ENCODE data around the gene KATNAL2. TPM values are rescaled to one million over a fixed set of nuclear protein-coding genes. Genes with fewer than 3 reads are reported as not detected.

The KATNAL2 gene
- total and polyA plus RNA-seq, 12 donors: 0.74 to 6.1 (median 2.2) TPM

DNA sequence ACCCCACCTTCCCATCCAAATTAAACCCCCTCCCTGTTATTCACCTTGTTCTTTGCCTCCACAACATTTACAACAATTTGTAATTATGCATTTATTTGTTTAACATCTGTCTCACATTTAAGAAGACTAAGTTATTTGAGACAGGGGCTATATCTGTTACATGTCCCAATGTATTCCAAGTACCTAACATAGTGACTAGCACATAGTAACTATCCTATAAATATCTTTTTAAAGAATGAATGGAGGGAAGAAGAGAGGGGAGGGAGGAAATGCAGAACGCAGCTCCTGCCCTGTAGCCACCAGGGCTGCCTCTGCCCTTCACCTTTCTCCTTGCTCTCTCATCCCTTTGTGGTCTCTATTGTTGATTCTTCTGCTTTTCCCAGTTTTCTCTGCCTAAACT is 192.3 kb downstream of the KATNAL2 start:
- no peaks in the 10 kb centered on the region for H3K9me3 ChIP-seq
- intact Hi-C loops (cut with DNase I): loop anchor here in 4 of 10 donors (10.0 kb wide), 1 partner anchor 645 kb away; no protein-coding TSS in a partner anchor
- no peaks in the 10 kb centered on the region for H3K27me3 ChIP-seq
- DNase-seq (no peak), ATAC-seq (no peak)
- WGBS, 2 donors: 60 to 77% methylated on average over 1 of the region's 1 CpG
- no peak overlapping the region for H3K27ac ChIP-seq
- no peak overlapping the region for H3K4me3 ChIP-seq
- peaks cover 0 to 100% (median 60%) of the 10 kb centered on the region in 9 donors for H3K36me3 ChIP-seq
- TF ChIP-seq, protein P1, sequence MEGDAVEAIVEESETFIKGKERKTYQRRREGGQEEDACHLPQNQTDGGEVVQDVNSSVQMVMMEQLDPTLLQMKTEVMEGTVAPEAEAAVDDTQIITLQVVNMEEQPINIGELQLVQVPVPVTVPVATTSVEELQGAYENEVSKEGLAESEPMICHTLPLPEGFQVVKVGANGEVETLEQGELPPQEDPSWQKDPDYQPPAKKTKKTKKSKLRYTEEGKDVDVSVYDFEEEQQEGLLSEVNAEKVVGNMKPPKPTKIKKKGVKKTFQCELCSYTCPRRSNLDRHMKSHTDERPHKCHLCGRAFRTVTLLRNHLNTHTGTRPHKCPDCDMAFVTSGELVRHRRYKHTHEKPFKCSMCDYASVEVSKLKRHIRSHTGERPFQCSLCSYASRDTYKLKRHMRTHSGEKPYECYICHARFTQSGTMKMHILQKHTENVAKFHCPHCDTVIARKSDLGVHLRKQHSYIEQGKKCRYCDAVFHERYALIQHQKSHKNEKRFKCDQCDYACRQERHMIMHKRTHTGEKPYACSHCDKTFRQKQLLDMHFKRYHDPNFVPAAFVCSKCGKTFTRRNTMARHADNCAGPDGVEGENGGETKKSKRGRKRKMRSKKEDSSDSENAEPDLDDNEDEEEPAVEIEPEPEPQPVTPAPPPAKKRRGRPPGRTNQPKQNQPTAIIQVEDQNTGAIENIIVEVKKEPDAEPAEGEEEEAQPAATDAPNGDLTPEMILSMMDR (IDR thresholded peaks at IDR 0.05): no peak
- H3K4me1 ChIP-seq: peaks cover 0 to 4% (median 0%) of the 10 kb centered on the region in 9 donors

DNA sequence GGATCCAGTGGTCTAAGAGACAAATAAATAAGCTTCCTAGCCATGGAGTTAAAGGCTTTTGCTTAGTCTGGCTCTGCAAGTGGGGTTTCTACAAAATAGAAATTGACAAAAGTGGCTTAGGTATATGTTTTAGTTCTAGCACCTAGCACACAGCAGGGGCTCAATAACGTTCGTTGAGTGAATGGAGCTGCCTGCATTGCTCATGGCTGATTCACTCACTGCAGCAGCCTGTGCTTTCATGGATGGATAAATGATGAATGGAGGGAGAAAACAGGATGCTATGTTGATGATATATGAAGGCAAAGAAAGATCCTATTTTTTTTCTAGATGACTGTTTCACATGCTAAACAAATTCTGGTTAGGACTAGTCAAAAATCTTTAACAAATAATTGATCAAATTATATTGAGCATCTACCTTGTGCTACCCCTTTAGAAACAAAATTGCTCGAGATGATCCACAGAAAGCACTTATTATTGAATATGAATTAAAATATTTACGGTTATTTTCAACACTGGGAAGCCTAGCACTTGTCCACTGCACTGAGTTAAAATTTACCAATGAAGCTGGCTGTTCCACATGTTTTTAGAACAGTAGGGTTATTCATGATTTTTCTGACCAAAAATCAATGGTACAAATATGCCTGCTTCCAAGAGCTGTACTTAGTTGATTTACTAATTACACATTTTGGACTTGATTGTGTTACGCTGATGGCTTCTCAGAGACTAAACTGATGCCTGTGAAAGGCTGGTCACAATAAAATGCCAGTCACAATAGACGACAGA is 193.3 kb downstream of the KATNAL2 start:
- H3K9me3 ChIP-seq: no peaks in the 10 kb centered on the region
- no peak overlapping the region for H3K4me3 ChIP-seq
- DNase-seq: no peak
- H3K36me3 ChIP-seq: peaks cover 0 to 100% (median 56%) of the 10 kb centered on the region in 9 donors
- intact Hi-C loops (cut with DNase I): no loop called here
- no peak overlapping the region for H3K27ac ChIP-seq
- 88 to 92% methylated on average over 6 of the region's 6 CpGs for WGBS, 2 donors
- no peaks in the 10 kb centered on the region for H3K27me3 ChIP-seq
- TF ChIP-seq, protein P1 (IDR thresholded peaks at IDR 0.05): no peak
- no peak for ATAC-seq
- H3K4me1 ChIP-seq: peaks cover 0 to 4% (median 0%) of the 10 kb centered on the region in 9 donors

DNA sequence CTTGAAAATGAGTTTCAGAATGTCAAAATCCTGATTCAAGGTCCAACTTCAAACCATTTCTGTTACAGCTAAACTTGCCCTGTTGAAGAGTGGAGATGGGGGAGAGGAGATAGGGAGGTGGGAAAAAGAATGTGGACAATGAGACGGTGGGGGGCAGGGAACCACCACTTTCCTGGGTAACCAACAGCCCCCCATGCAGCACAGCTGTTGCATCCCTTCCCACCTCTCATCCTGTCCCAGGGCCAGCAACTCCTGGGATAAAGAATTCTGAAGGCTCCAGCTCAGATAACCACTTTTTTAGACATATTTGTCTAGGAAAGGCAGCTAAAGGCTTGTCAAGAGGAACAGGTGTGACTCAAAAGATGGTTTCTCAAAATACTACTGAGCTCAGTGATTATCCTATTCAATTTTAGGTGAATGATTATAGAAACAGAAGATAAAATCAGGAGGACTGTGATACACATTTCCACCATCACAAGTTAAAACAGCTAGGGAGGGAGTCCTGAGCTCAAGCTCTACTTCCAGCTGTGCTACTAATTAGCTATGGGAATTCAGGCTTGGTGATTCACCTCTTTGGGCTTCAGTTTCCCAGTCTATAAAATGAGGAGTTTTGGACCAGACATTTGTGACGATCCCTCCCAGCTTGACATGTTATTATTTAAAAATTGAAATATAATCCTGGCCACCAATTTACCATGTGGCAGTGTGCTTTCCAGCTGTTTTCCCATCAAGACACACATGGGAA is 196.6 kb downstream of the KATNAL2 start:
- DNase-seq (no peak), ATAC-seq (no peak)
- H3K9me3 ChIP-seq: no peaks in the 10 kb centered on the region
- no peaks in the 10 kb centered on the region for H3K27me3 ChIP-seq
- peaks cover 0 to 80% (median 36%) of the 10 kb centered on the region in 9 donors for H3K36me3 ChIP-seq
- no peak overlapping the region for H3K4me3 ChIP-seq
- H3K27ac ChIP-seq: no peak overlapping the region
- 92 to 97% methylated on average over 2 of the region's 2 CpGs for WGBS, 2 donors
- intact Hi-C loops (cut with DNase I): no loop called here
- H3K4me1 ChIP-seq: peaks cover 0 to 4% (median 0%) of the 10 kb centered on the region in 9 donors
- TF ChIP-seq, protein P1 (IDR thresholded peaks at IDR 0.05): no peak

DNA sequence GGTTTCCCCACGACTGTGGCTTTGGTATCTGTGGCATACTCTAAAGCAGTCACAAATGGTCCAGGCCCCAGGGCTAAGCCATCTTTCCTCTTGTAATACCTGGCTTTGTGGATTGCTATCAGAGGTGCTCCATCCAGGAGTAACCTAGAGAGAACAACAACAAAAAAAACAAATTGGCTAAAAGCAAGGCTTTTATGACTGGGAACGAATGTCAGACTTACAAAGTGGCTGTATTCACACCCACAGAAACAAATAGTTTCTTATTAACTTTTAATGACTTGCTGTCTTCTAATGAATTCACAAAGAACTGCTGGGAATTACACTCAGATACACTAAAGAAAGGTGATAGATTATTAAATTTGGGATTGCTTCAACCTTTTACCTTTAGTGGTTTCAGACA is 197.8 kb downstream of the KATNAL2 start:
- H3K4me3 ChIP-seq: no peak overlapping the region
- WGBS, 2 donors: 84 to 86% methylated on average over 2 of the region's 2 CpGs
- DNase-seq (no peak), ATAC-seq (no peak)
- H3K27ac ChIP-seq: no peak overlapping the region
- TF ChIP-seq, protein P1 (IDR thresholded peaks at IDR 0.05): no peak
- H3K36me3 ChIP-seq: peaks cover 0 to 80% (median 36%) of the 10 kb centered on the region in 9 donors
- no peaks in the 10 kb centered on the region for H3K27me3 ChIP-seq
- no peaks in the 10 kb centered on the region for H3K4me1 ChIP-seq
- no peaks in the 10 kb centered on the region for H3K9me3 ChIP-seq
- intact Hi-C loops (cut with DNase I): no loop called here

Measured in heart right ventricle (tissue), 16 donors.